H9 (cell line): Measurements from ENCODE around the gene ACSF3. TPM values are rescaled to one million over a fixed set of nuclear protein-coding genes. Genes with fewer than 3 reads are reported as not detected.
A peak's percentile ranks its signal among the peaks of the same experiment; 100 is the strongest.

Experiments used
- DNase-seq: peaks from one replicate; pipeline ENCODE4 v3.0.0-alpha.2; 2017
- H2AFZ ChIP-seq: one replicate; pipeline ENCODE4 v1.6.1; 2013; ENCODE audit warnings: mild to moderate bottlenecking, low read length, control low read depth, moderate library complexity
- H2AK5ac ChIP-seq: 2 replicates; pipeline ENCODE4 v1.6.1; 2013; ENCODE audit warnings: low read length, control low read depth, mixed read lengths; ENCODE audit not compliant: insufficient read length
- H2BK120ac ChIP-seq: one replicate; pipeline ENCODE4 v1.6.1; 2013; ENCODE audit warnings: low read depth, mild to moderate bottlenecking, low read length, control low read depth, inconsistent platforms; ENCODE audit not compliant: poor library complexity, severe bottlenecking
- H2BK12ac ChIP-seq: 2 replicates; pipeline ENCODE4 v1.6.1; 2013; ENCODE audit warnings: low read length, control low read depth, mixed read lengths, low read depth; ENCODE audit not compliant: insufficient read length
- H2BK15ac ChIP-seq: 2 replicates; pipeline ENCODE4 v1.6.1; 2013; ENCODE audit warnings: low read depth, low read length, control low read depth
- H2BK20ac ChIP-seq: one replicate; pipeline ENCODE4 v1.6.1; 2013; ENCODE audit warnings: low read depth, mild to moderate bottlenecking, low read length, control low read depth, inconsistent platforms; ENCODE audit not compliant: poor library complexity, severe bottlenecking
- H2BK5ac ChIP-seq: 2 replicates; pipeline ENCODE4 v1.6.1; 2013; ENCODE audit warnings: low read length, control low read depth, mixed read lengths; ENCODE audit not compliant: insufficient read length
- H3K14ac ChIP-seq: 2 replicates; pipeline ENCODE4 v1.6.1; 2013; ENCODE audit warnings: low read length, control low read depth; ENCODE audit not compliant: insufficient read depth
- H3K18ac ChIP-seq: 2 replicates; pipeline ENCODE4 v1.6.1; 2013; ENCODE audit warnings: low read depth, mild to moderate bottlenecking, mixed read lengths, low read length, control low read depth; ENCODE audit not compliant: insufficient read length
- H3K23ac ChIP-seq: 2 replicates; pipeline ENCODE4 v1.6.1; 2013; ENCODE audit warnings: low read length, control low read depth, mixed read lengths, low read depth; ENCODE audit not compliant: insufficient read length
- H3K23me2 ChIP-seq: 2 replicates; pipeline ENCODE4 v1.6.1; 2013; ENCODE audit warnings: low read depth, mild to moderate bottlenecking, mixed read lengths, low read length, control low read depth; ENCODE audit not compliant: insufficient read length, poor library complexity, severe bottlenecking
- H3K27ac ChIP-seq: 2 replicates; pipeline ENCODE4 v1.5.1; 2013; ENCODE audit warnings: low read length, control low read depth, mixed read lengths, low read depth; ENCODE audit not compliant: insufficient read length
- H3K27me3 ChIP-seq: 2 replicates; pipeline ENCODE4 v1.6.1; 2013; ENCODE audit warnings: low read length, control low read depth, inconsistent platforms; ENCODE audit not compliant: insufficient read depth
- H3K4ac ChIP-seq: 2 replicates; pipeline ENCODE4 v1.6.1; 2013; ENCODE audit warnings: low read depth, mild to moderate bottlenecking, control low read depth, inconsistent platforms, low read length, moderate library complexity
- H3K4me1 ChIP-seq: 2 replicates; pipeline ENCODE4 v1.6.1; 2013; ENCODE audit warnings: low read length, control low read depth, inconsistent platforms; ENCODE audit not compliant: insufficient read depth
- H3K4me2 ChIP-seq: 2 replicates; pipeline ENCODE4 v1.6.1; 2013; ENCODE audit warnings: low read length, control low read depth, mixed read lengths; ENCODE audit not compliant: insufficient read length, insufficient read depth
- H3K56ac ChIP-seq: 2 replicates; pipeline ENCODE4 v1.6.1; 2013; ENCODE audit warnings: low read depth, mild to moderate bottlenecking, mixed read lengths, low read length, control low read depth; ENCODE audit not compliant: insufficient read length
- H3K79me1 ChIP-seq: 2 replicates; pipeline ENCODE4 v1.6.1; 2013; ENCODE audit warnings: low read depth, mild to moderate bottlenecking, moderate library complexity, low read length, control low read depth, inconsistent platforms; ENCODE audit not compliant: insufficient read depth, poor library complexity, severe bottlenecking
- H3K79me2 ChIP-seq: 2 replicates; pipeline ENCODE4 v1.6.1; 2013; ENCODE audit warnings: low read length, control low read depth, inconsistent platforms; ENCODE audit not compliant: insufficient read depth
- H3K9ac ChIP-seq: 2 replicates; pipeline ENCODE4 v1.6.1; 2013; ENCODE audit warnings: low read length, control low read depth, mixed read lengths; ENCODE audit not compliant: insufficient read length; ENCODE audit errors: extremely low read depth
- H3K9me3 ChIP-seq: one replicate; pipeline ENCODE4 v1.6.1; 2013; ENCODE audit warnings: low read depth, low read length, inconsistent platforms; ENCODE audit not compliant: control insufficient read depth
- H3T11ph ChIP-seq: one replicate; pipeline ENCODE4 v1.6.1; 2013; ENCODE audit warnings: mild to moderate bottlenecking, low read length, control low read depth, inconsistent platforms
- H4K20me1 ChIP-seq: one replicate; pipeline ENCODE4 v1.6.1; 2013; ENCODE audit not compliant: control insufficient read depth, insufficient read length, insufficient read depth
- H4K5ac ChIP-seq: 2 replicates; pipeline ENCODE4 v1.6.1; 2013; ENCODE audit warnings: low read depth, mild to moderate bottlenecking, mixed read lengths, low read length, control low read depth; ENCODE audit not compliant: insufficient read length
- H4K8ac ChIP-seq: replicated peaks from 2 replicates; pipeline ENCODE4 v1.6.1; 2013; ENCODE audit warnings: low read length, control low read depth, mixed read lengths, low read depth; ENCODE audit not compliant: insufficient read length
- H4K91ac ChIP-seq: 2 replicates; pipeline ENCODE4 v1.6.1; 2013; ENCODE audit warnings: low read depth, mild to moderate bottlenecking, moderate library complexity, mixed read lengths, low read length, control low read depth; ENCODE audit not compliant: insufficient read length
- H3K27ac Mint-ChIP-seq, 3 experiments: 2 replicates in 2 of 3; 3 replicates in 1 of 3; pipeline ENCODE4 v1.8.0; 2020 to 2021; ENCODE audit warnings: mixed read lengths in 3 of 3, mild to moderate bottlenecking in 1 of 3, moderate library complexity in 1 of 3
- H3K27me3 Mint-ChIP-seq: 2 replicates; pipeline ENCODE4 v1.8.0; 2021; ENCODE audit warnings: low read depth, mild to moderate bottlenecking, moderate library complexity, mixed read lengths
- H3K36me3 Mint-ChIP-seq, 3 experiments: 2 replicates in 2 of 3; 3 replicates in 1 of 3; pipeline ENCODE4 v1.8.0; 2020 to 2021; ENCODE audit warnings: low read depth in 3 of 3, mixed read lengths in 3 of 3; ENCODE audit not compliant: insufficient read depth in 1 of 3
- H3K4me1 Mint-ChIP-seq, 2 experiments: 2 replicates each; pipeline ENCODE4 v1.8.0; 2020; ENCODE audit warnings: mixed read lengths in 2 of 2
- H3K4me3 Mint-ChIP-seq, 2 experiments: 2 replicates in 1 of 2; 3 replicates in 1 of 2; pipeline ENCODE4 v1.8.0; 2020 to 2021; ENCODE audit warnings: mild to moderate bottlenecking in 2 of 2, mixed read lengths in 2 of 2, moderate library complexity in 1 of 2
- H3K9me3 Mint-ChIP-seq, 2 experiments: 2 replicates in 1 of 2; 3 replicates in 1 of 2; pipeline ENCODE4 v1.8.0; 2020; ENCODE audit warnings: mild to moderate bottlenecking in 2 of 2, mixed read lengths in 2 of 2, moderate library complexity in 1 of 2
- CTCF ChIP-seq: fragments of 200-600 bp; sonication (generic); conservative IDR thresholded peaks from 3 replicates; pipeline ENCODE4 v1.8.0; 2021; ENCODE audit warnings: antibody characterized with exemption, mild to moderate bottlenecking
- WGBS: extraction: QIAGEN DNeasy Blood & Tissue Kit; methylation state at CpG from one replicate; pipeline ENCODE4 v1.1.7; 2013; ENCODE audit warnings: missing lambda C conversion rate, low lambda C conversion rate, mixed read lengths; ENCODE audit not compliant: insufficient read length; ENCODE audit errors: extremely low coverage; 5-methylcytosine and 5-hydroxymethylcytosine counted together
- total RNA-seq: library from RNA; stranded (reverse); gene quantifications from 2 replicates; pipeline ENCODE4 v1.2.1, GENCODE V29; 2021

Gene ACSF3
- total RNA-seq, 1 experiment from 2014 or later, result 31.3 TPM

DNA sequence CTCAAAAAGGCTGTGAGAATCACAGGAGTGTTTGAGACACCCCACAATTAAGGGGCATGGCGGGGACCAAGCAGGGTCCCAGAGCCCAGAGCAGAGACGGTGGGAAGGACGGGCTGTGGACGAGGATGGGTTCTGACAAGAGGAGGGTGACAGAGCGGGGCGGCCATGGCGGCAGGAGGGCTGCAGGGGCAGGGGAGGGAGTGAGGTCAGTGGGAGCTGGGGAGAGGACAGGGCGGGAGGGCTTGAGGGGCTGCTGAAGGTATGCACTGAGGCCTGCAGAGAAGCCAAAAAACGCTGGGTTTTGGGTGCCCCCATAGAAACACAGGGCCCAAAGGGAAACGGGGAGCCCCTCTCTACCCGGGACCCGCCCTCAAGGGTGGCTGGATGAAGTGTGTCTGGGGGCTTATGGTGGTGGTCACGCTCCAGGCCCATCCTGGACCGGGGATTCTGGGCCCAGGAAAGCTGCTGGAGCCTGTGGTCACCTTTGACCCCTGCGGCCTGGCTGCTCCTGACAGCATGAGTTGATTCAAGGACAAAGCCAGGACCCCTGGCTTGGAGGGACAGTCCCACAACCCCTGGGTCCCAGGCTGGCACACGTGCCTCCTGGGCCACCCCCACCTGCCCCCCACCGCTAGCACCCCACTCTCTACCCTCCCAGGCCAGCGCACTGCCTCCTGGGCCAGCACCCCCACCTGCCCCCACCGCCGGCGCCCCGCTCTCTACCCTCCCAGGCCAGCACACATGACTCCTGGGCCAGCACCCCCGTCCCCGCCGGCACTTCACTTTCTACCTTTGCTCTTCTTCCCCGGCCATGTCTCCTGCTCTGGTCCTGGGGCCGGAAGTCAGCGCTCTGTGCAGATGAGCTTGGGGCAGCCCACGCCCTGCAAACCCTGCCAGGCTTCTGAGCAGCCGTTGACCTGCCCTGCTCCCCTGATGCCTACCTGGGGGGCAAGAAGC is 31.0 kb upstream of the ACSF3 start:
- Histone ChIP-seq H3K18ac (no peak overlapping the region), H4K5ac (no peak overlapping the region), H2AK5ac (no peak overlapping the region), H3K23ac (no peak overlapping the region), H3K4me2 (no peak overlapping the region), H4K8ac (no peak overlapping the region), H2BK20ac (no peak overlapping the region), H3K27me3 (no peaks in the 10 kb centered on the region), H4K20me1 (no peaks in the 10 kb centered on the region), H3K23me2 (no peaks in the 10 kb centered on the region), H3K9me3 (no peaks in the 10 kb centered on the region), H3K4me1 (no peaks in the 10 kb centered on the region), H3K56ac (no peak overlapping the region), H3K4ac (no peak overlapping the region), H3K27ac (no peak overlapping the region), H2AFZ (no peak overlapping the region), H2BK15ac (no peak overlapping the region), H3K14ac (no peak overlapping the region), H2BK12ac (no peak overlapping the region), H3K79me1 (no peaks in the 10 kb centered on the region), H4K91ac (no peak overlapping the region), H3K9ac (no peak overlapping the region), H2BK120ac (no peak overlapping the region), H3K79me2 (no peaks in the 10 kb centered on the region), H3T11ph (no peak overlapping the region), H2BK5ac (no peak overlapping the region)
- Mint-ChIP-seq H3K9me3 (peaks cover 2% of the 10 kb centered on the region in 2 experiments; a peak in 2 of 5 replicates), H3K4me3 (no peak overlapping the region; a peak in 1 of 5 replicates), H3K27ac (peak overlapping the region in 1 of 3 experiments; percentile 73; a peak in 3 of 7 replicates), H3K36me3 (no peaks in the 10 kb centered on the region), H3K4me1 (peaks cover 0 to 5% of the 10 kb centered on the region in 2 experiments; a peak in 1 of 4 replicates), H3K27me3 (peaks cover 3% of the 10 kb centered on the region)
- no peak for DNase-seq
- TF ChIP-seq CTCF, result no peak
- no CpG with 5 or more reads among the region's 30 CpGs for WGBS
